GM21825 (cell line): Measurements from ENCODE around the gene SLC35G4.
"Not testable (repeated sequence)": the region's sequence is repeated elsewhere in the genome, so short reads cannot be mapped to it uniquely, and the experiment has no call there.

ENCODE experiments used
- ATAC-seq: cut with Tn5 transposase; IDR thresholded peaks from one replicate; pipeline ENCODE4 v1.9.1; 2021; ENCODE audit warnings: mild to moderate bottlenecking, moderate library complexity; ENCODE audit not compliant: unreplicated experiment

Gene SLC35G4

GRCh38 chr18:11613611-11614010 lies 4.2 kb downstream of the SLC35G4 start:
- ATAC-seq, result not testable (repeated sequence)

- ATAC-seq, result not testable (repeated sequence)
These were observed 4.6 kb downstream of the SLC35G4 start for GRCh38 chr18:11614042-11614441.

GRCh38 chr18:11614981-11615380 lies 5.6 kb downstream of the SLC35G4 start:
- ATAC-seq, result not testable (repeated sequence)

GRCh38 chr18:11647310-11647709 lies 37.9 kb downstream of the SLC35G4 start:
- not testable (repeated sequence) for ATAC-seq

- ATAC-seq, result not testable (repeated sequence)
These were observed 38.4 kb downstream of the SLC35G4 start for GRCh38 chr18:11647804-11648203.

GRCh38 chr18:11649839-11650238 lies 40.4 kb downstream of the SLC35G4 start:
- ATAC-seq, result no peak

GRCh38 chr18:11651899-11652298 lies 42.5 kb downstream of the SLC35G4 start:
- ATAC-seq, result no peak

- ATAC-seq, result no peak
These were observed 44.1 kb downstream of the SLC35G4 start for GRCh38 chr18:11653521-11653920.

GRCh38 chr18:11654736-11655605 lies 45.6 kb downstream of the SLC35G4 start:
- no peak for ATAC-seq

GRCh38 chr18:11655606-11655932 lies 46.2 kb downstream of the SLC35G4 start:
- ATAC-seq, result no peak

- ATAC-seq, result no peak
These were observed 47.8 kb downstream of the SLC35G4 start for GRCh38 chr18:11657152-11657551.

GRCh38 chr18:11657554-11657953 lies 48.2 kb downstream of the SLC35G4 start:
- ATAC-seq, result no peak

GRCh38 chr18:11658019-11658418 lies 48.6 kb downstream of the SLC35G4 start:
- ATAC-seq, result no peak

GRCh38 chr18:11658989-11659388 lies 49.6 kb downstream of the SLC35G4 start:
- no peak for ATAC-seq
